ENCODE results near the gene USP14.

- TF ChIP-seq CTCF (IDR thresholded peaks at IDR 0.05; ENCODE audit: borderline replicate concordance, extremely low read depth, low read length, poor library complexity, severe bottlenecking) (no peak), EZH2 (IDR thresholded peaks at IDR 0.05; ENCODE audit: borderline replicate concordance, low read depth, low read length, severe bottlenecking) (no peak)
These were observed 92.3 kb downstream of the USP14 start for GRCh38 chr18:250685-251084.

All from DND-41 (cell line).